HUDEP-2 (cell line): ENCODE results near the gene ZBTB7C.

Source experiments
- DNase-seq, 76 experiments: peaks; one replicate each; lab custom pipeline; 2025; ENCODE audit not compliant: unreplicated experiment in 76 of 76; lab: John Stamatoyannopoulos, UW

The ZBTB7C gene

GRCh38 chr18:48330016-48330991 is 78.9 kb downstream of the ZBTB7C start:
- DNase-seq: no peak

- DNase-seq: no peak
These were observed 80.5 kb downstream of the ZBTB7C start for GRCh38 chr18:48328473-48329210.

GRCh38 chr18:48326901-48327675 is 82.1 kb downstream of the ZBTB7C start:
- DNase-seq: peak in 2 of 76 experiments; percentile 16

- DNase-seq: no peak
These were observed 84.0 kb downstream of the ZBTB7C start for GRCh38 chr18:48325115-48325665.

GRCh38 chr18:48324651-48325050 is 84.5 kb downstream of the ZBTB7C start:
- DNase-seq: no peak

DNA sequence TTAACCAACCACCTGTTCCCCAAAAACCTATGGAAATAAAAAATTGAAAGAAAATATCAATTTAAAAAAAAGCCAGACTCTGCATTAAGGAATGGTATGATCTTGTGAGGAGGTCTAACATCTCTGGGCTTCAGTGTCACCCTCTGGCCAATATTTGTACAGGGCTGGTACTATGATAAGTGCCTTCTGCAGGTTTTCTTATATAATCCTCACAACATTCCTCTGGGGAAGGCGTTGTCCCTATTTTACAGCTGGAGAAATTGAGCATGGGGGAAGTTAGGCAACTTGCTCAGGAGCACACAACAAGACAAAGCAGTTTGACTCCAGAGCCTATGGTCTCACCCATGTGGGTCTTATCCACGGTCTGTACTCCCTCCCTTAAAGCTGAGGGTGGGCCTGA is 86.0 kb downstream of the ZBTB7C start:
- DNase-seq: no peak

GRCh38 chr18:48321536-48321935 is 87.6 kb downstream of the ZBTB7C start:
- DNase-seq: no peak

- no peak for DNase-seq
These were observed 88.1 kb downstream of the ZBTB7C start for GRCh38 chr18:48321121-48321520.

- DNase-seq: no peak
These were observed 88.6 kb downstream of the ZBTB7C start for GRCh38 chr18:48320639-48320945.

- DNase-seq: no peak
These were observed 89.2 kb downstream of the ZBTB7C start for GRCh38 chr18:48319801-48320638.

DNA sequence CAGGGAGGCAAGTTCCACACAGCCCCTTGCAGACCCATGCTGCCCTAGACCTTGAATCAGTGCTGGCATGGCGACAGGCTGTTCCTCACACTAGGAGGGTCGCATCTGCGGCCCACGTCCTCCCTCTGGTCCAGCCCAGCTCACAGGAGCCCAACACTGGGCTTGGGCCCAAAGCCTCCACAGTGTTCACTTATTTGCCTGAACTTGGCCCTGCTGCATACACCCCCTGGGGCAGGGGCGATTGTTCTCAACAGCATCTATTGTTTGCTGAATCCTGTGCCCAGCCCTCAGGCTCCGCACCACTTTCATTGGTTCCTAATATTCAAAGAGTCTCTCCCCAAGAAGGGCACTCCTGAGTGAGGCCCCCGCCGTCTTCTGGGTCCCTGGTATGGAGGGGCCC is 90.7 kb downstream of the ZBTB7C start:
- no peak for DNase-seq

DNA sequence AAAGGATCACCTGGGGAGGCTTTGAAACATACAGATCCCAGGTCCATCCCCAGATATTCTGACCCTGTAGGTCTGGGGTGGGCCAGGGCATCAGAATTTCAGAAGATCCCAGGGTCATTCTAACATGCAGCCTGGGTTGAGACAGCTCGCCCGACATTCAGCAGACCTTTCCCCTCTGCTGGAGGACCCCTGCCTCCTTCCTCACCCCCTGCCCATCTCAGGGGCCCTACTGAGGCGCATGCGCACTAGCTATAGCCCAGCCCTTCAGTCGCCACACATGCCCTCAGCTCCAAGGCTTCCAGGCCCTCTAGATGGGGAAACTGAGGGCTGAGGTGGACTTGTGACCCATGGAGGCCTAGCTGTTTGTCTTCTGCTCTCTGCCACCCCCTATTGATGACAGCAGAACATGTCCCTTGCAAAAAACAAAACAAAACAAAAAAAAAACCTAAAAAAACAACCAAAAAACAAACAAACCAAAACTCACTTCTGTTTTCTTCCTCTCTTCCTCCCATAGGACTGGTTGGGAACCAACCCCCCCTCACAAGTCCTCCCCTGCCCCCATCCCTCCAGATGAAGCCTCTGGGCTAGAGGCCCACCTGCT is 91.3 kb downstream of the ZBTB7C start:
- no peak for DNase-seq

DNA sequence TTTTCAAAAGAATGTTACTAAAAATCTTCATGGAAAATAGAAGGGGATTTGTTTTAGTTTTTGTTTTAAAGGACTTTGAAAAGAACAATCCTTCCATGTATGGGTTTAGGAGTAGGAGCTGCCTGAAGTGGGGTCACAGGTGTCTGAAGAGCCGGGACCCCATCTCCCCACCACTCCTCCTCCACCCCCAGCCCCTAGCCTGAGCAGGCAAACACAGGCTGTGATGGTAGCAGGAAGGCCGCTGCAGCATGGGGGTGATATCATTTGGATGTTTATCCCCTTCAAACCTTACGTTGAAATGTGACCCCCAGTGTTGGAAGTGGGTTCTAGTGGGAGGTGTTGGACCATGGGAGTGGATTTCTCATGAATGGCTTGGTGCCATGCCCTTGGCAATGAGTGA is 93.0 kb downstream of the ZBTB7C start:
- no peak for DNase-seq

GRCh38 chr18:48314690-48315089 is 94.5 kb downstream of the ZBTB7C start:
- DNase-seq: no peak

DNA sequence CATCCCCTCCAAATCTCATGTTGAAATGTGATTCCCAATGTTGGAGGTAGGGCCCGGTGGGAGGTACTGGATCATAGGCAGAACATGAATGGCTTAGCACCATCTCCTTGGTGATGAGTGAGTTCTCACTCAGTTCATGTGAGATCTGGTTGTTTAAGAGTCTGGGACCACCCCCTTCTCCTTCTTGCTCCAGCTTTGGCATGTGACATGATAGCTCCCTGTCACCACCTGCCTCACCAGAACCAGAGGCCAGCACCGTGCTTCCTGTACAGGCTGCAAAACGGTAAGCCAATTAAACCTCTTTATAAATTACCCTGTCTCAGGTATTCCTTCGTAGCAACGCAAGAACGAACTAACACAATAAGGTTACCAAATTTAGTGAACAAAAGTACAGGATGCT is 95.4 kb downstream of the ZBTB7C start:
- DNase-seq: no peak

- no peak for DNase-seq
These were observed 97.1 kb downstream of the ZBTB7C start for GRCh38 chr18:48312066-48312465.

- no peak for DNase-seq
These were observed 98.2 kb downstream of the ZBTB7C start for GRCh38 chr18:48310999-48311398.

DNA sequence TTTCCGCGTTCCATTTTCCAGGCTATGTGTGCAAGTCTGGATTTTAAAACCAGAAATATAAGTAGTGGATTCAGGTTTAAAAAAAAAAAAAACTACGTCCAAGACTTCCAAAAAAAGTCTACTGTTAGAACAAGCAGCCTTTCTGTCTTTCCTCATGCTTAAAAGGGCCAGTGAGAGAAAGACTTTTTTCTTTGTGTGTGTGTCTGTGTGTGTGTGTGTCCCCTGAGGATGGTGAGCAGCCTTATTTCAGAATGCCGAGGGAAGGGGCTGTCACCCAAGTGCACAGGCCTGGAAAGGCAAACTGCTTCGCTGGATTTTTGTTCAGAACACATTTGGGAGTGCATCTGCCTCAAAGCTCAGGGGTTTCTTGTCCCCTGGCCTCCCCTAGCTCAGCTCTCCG is 98.8 kb downstream of the ZBTB7C start:
- DNase-seq: no peak

DNA sequence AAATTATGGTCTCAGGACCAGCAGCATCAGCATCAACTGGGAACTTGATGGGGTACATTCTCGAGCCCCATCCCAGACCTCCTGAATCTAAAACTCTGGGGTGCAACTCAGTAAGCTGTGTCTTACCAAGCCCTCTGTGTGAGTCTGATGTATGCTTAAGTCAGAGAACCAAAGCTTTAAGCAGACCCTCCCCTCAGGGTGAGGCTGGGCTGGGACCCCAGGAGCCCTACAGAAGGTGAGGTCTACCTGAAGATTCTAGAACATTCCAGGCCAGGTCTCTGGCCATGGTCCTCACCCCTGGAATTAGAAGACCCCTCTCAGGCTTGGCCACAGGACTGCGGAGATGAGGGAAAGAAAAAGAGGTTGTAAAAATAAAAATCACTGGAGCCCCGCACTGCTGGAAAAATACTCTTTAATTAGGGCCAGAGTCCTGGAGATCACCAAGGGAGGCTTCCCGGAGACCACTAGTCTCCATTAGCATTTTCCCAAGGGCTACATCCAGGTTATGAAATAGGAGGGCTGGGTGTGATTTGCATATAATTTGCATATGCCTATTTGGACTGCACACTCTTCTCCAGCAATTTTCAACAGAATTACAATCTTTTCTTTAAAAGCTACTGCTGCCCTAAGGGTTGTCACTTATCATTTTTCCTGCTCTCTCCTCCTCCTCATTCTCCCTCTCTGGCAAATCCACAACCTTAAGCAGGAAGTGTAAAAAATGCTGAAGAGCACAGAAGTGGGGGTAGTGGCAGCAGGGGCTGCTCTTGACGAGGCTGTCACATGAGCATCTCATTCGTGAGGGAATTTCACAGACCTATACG is 100.2 kb downstream of the ZBTB7C start:
- no peak for DNase-seq
